Measurements from ENCODE around the gene AGPAT1.
"Not testable (repeated sequence)": the region's sequence is repeated elsewhere in the genome, so short reads cannot be mapped to it uniquely, and the experiment has no call there.

AGPAT1 gene

DNA sequence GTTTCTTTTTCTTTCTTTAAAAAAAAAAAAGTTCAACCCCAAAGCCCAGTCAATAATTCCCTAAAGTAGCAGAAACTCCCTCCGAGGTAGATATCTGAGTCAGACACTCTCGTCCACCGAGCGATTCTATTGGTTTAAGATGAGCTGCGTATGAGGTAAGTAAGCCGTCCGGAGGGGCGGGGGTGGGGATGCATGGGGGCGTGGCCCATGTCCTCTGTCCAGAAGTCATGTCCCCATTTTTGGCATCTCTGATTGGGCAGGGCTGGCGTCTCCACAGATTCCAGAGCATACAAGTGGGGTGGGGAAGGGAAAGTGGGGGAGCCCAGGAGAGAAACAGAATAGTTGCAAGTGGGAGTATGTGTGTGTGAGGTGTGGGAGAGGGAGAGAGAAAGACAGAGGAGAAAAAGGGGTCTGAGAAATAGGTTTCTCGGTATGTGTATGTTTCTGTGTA, 9.8 kb upstream of the AGPAT1 start:
- DNase-seq, result not testable (repeated sequence)

DNA sequence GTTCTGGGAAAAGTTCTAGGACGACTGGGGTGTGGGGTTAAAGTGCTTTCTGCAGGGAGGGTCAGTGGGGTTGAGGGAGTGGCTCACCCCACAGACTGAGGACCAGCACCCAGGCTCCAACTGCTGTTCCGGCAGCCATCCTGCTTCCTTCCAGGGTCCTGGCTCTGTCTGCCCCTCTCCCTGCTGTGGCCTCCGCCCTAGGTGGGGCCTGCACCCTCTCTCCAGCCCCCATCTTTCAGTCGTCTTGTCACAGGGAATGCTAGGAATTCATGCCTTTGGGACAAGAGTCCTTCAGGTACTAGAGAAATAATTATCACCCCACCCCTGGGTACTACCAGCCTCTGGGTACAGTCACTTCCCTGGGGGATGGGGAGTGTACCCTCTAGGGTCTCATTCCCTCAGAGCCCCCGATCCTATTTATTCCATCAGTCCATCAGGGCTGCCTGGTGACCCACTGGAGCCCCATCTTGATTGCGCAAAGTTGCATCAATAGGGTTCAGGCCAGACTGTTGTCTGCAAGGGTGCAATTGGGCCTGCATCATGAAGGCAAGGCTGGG, 8.3 kb upstream of the AGPAT1 start, which contains the start of gene AGER:
TSS of gene AGER (minus strand) at position 170 of the 557 bp plus-strand sequence. CDS start at position 139, 31 bp downstream.
- DNase-seq, result no peak

DNA sequence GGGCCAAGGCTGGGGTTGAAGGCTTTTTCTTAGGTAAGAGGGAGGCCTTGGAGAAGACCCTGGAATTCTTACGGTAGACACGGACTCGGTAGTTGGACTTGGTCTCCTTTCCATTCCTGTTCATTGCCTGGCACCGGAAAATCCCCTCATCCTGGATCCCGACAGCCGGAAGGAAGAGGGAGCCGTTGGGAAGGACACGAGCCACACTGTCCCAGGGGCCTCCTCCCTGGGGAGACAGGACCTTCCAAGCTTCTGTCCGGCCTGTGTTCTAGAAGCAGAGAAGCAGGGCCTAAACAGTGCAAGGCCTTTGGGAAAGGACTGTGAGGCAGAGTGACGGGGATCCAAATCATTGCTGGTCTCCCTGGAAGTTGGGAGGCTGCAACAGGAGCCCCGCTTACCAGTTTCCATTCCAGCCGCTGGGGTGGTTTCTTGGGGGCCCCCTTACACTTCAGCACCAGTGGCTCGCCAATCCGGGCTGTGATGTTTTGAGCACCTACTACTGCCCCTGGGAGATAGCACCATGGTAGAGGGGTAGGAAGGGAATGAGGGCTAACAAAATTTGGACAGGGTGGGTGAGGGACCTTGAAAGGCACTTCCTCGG, 7.7 kb upstream of the AGPAT1 start:
- DNase-seq, result no peak

DNA sequence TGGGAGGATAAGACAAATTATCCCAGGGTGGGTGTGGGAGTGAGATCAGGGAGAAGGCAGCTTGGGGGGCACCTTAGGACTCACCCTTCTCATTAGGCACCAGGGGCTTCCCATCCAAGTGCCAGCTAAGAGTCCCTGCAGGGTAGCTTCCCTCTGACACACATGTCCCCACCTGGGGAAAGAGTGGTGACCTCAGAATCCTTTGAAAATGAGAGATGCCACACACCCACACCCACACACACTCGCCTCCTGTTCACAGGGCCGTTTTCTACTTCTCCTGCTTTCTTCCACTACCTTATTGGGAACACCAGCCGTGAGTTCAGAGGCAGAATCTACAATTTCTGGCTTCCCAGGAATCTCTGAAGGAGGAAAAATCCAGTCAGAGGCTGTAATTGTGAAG, 7.1 kb upstream of the AGPAT1 start:
- no peak for DNase-seq

DNA sequence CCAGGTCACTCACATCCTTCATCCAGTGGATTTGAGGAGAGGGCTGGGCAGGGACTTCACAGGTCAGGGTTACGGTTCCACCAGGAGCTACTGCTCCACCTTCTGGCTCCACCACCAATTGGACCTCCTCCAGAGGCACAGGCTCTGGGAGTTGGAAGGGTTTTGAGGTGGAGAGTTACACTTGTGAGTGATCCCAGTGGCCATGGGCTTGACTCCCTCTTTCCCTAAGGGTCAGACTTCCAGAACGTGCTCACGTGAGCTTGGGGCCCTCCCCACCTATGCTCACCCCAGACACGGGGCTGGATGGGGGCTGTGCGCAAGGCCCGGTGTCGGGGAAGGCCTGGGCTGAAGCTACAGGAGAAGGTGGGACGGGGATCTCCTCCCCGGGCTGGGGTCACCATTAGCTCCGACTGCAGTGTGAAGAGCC, 6.7 kb upstream of the AGPAT1 start:
- DNase-seq, result no peak

DNA sequence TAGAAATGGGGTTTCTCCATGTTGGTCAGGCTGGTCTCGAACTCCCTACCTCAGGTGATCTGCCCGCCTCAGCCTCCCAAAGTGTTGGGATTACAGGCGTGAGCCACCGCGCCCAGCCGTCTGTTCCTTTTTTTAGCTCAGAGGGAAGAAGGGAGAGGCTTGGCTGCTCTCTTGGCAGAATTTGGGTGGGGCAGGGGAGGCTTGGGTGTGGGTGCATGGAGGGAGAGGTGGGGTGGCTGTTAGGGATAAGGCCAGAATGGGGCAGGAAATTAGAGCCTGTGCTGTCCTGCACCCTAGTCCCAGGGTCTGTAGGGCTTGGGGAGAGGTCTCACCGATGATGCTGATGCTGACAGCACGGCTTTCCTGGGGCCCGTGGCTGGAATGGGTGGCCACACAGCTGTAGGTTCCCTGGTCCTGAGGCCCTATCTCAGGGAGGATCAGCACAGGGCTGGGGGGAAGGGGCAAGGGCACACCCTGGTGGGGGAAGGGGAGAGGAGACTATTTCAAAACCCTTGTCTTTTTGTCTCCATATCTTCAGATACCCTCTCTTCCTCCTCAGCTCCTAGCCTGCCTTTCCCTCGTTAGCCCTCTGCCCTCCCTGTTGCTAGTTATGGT, 6.1 kb upstream of the AGPAT1 start:
- DNase-seq, result no peak

DNA sequence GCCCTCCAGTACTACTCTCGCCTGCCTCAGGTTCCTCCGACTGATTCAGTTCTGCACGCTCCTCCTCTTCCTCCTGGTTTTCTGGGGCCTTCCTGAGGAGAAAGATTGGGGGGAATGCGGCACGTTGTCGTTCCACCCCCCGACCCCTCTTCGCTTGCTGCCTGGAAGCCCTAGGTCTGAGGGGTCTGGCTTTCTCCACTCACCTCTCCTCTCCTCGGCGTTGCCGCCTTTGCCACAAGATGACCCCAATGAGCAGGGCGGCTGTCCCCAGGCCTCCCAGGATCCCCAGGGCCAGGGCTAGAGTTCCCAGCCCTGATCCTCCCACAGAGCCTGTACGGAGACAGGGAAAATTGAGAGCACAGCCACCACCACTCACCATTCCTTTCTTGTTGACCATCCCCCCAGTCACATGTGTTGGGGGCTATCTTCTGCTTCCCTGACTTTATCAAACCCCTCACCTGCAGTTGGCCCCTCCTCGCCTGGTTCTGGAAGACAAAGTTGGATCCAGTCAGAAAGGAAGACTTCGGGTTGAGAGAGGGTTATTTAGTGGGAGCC, 5.3 kb upstream of the AGPAT1 start:
- DNase-seq, result no peak

DNA sequence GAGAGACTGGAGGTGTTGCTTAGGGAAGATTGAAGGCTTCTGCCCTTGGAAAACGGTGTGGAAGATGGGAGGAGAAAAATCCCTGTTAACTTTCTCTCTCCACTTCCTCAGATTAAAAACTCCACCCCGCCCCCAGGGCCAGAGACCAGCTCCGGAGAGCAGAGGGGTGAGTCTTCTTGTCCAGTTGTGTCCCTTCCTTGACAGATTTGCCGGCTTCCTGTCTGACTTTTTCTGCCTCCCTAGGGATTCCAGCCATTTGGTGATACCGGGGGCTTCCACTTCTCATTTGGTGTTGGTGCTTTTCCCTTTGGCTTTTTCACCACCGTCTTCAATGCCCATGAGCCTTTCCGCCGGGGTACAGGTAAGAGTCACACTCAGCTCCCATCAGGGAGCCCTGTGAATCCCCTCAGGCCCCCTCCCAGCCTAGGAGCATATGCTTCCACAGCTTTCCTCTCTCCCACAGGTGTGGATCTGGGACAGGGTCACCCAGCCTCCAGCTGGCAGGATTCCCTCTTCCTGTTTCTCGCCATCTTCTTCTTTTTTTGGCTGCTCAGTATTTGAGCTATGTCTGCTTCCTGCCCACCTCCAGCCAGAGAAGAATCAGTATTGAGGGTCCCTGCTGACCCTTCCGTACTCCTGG, 4.0 kb upstream of the AGPAT1 start:
- DNase-seq, result no peak

DNA sequence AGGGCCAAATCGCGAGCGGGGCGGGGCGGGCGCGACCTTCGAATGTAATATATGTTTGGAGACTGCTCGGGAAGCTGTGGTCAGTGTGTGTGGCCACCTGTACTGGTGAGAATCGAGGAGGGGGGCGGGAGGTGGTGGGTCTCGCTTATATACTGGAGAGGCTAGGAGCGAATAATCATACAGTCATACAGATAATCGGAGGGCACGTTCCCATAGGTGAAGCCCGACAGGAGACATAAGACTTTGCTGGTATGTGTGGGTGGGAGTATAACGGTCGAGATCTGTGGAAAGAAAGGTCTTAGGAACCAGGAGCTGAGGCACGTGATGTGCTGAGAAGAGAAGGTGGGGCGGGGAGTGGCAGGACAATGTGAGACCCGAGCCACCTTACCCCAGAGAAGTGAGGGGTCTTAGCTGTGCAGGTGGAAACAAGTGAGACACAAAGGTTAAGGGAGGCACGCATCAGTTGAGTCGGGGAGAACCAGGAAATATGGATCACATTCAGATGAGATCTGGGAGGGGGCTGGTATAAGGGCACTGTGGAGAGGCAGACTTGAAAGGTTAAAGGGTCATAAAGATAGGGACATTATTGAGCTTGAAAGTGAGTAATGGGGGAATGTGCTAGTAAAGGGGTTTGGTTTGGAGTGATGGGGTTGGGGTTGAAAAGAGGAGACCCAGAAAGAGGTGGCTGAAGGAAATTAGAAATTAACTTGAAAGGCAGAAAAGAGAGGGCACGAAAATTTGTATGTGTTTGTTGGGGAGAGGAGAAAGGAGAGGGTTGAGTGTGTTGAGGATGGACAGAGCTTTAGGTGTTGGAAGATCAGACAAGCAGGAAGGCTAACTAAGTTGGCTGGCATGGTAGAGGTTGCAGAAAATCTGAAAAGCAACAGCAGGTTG, 2.9 kb upstream of the AGPAT1 start:
- DNase-seq, result no peak

DNA sequence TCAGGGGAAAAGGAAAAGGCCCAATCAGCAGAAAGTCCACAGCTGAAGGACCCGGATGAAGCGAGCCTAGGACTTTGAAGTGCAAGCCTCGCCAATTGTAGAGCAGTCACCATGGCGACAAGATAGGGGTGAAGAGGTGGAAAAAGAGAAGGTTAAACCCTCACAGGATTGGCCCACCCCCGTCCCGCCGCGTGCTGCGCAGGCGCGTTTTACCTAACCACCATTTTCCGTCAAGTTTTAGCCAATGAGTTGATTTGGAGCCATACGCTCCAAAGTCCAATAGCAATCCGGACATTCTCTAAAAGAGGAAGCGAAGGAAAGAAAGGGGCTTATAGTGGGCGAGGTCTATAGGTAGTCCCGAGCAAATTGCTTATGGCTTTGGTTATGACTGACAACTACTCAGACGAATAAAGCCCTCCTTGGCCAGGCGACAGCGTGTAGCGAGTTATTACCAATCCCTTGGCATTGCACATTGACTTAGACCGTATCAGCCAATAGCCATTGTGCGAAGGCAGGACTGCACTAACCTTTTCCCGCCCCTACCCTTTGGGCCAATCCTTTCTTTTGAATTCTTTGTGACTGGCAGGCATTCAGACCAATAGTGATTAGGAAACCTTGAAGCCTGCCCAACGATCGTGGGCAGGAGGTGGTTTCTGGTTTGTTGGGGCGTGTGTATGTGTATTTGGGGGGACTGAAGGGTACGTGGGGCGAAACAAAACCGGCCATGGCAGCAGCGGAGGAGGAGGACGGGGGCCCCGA, 2.1 kb upstream of the AGPAT1 start, which contains the start of gene RNF5:
TSS of gene RNF5 (plus strand) at position 618 of the 759 bp plus-strand sequence. CDS start at position 725, 107 bp downstream.
- DNase-seq, result peak; percentile 91

DNA sequence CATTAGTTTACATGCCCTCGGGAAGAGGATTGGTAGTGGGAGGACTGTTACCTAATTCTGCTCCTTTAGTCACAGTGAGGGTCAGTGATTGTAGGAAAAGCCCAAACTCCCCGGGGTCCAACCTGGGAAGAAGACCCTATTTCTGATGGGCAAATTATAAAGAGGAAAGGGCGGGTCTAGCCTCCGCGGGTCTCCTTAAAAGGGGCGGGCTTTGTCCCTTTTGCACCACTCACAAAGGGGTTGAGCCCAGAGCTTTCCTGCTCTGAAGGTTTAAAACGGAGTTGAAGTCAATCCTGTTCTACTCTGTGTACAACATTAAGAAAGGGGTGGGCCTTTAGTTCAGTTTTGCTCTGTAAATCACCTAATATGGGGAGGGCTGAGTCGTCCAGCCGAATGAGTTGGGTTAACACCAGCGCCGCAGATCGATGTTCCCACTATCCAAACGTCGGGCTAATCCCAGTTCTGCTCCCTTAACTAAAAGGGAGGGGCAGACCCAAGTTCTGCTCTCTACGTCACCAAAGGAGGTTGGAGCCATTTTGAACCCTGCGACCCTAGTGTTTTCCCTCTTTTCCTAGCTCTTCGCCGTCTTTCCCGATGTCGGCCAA, 1.4 kb upstream of the AGPAT1 start:
- DNase-seq, result no peak

DNA sequence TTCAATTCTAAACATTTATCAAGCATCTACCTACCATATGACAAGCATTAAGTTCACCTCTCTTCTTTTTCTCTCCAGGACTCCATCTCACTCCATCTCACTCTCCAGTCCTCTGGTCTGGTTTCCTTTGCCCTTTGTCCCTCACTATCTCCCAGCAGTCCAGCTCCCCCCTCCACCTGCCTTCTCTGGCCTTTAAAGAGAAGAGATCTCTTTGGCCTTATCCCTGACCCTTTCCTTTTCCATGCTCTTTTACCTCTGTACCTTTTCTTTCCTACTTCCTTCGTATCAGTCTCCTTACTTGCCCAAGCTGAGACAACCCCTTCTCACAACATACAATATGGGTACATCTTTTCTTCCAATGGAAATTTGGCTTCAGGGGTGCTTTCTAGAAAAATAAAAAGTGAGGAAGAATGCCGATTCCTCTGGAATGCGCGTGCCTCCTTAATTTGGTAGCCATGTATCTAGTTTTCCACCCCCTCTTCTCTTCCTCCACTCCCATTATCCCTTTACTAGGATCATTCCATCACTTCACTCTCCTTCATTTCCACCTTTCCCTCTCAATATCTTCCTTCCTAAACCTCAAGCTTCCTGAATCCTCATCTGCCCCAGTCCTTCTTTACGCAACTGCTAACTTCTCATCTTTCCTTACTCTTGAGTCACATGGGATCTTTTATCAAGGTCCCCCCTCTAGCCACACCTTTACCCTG, 745 bp upstream of the AGPAT1 start:
- DNase-seq, result no peak

DNA sequence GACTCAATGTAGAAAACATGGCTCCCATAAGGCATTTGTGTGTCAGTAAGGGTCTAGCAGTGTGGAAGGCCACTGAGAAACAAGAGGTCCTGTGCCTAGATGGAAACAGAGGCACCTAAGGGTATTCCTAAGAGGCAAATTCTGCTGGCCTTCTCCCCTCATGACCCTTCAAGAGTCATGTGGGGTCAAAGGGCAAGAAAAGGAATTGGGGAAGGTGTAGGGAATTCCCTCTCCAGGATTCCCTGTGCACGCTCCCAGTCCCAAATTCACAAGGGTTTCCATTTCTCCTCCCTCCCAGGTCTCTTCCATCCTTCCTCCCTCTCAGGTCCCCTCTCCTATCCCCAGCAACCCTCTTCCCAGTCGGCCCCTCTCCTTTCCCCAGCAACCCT, 568 bp downstream of the AGPAT1 start:
- no peak for DNase-seq

DNA sequence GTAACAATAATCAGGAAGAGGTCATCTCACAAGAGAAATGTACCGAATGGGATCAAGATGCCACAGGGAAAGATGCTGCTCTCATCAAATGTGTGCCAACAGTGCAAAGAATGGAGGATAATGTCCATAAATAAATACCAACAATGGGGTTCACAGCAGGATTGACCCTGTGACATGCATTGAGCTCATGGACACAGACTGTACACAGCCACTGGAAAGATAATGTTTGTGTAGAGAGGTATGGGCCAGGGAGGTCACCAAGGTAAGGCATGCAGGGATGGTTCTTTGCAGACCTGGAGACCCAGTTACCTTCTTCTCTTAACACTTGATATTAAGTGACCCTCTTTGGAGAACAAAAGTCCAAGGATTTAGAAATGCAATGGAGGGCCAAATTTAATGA, 1.5 kb downstream of the AGPAT1 start:
- no peak for DNase-seq

DNA sequence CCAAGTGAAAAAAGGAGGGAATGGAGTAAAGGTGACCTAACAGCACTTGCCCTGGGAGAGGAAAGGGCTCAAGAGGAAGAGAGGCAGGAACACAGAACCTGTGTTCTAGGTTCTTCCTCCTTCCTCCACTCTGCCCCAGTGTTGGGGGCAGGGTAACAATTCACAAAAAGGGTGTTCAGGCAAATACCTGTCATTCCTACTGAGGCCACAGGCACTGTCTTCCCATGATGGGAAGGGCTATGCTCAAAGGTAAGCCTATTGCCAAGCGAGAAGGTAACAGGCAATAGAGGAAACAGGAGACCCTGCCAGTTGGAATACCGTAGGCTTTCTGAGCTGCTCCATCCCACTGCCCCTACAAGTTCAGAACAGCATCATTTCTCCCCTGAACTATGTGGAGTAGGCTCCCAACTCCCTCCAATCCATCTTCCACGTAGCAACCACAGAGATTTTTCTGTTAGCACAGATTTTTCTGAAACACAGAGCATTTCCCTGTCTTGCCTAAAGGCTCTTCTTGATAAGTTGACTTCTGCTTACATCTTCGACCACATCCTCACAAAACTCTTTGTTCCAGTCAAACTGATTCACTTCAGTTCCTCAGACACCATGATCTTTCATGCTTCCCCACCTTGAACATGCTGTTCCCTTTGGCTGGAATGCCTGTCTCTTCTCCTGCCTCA, 2.7 kb downstream of the AGPAT1 start:
- no peak for DNase-seq

DNA sequence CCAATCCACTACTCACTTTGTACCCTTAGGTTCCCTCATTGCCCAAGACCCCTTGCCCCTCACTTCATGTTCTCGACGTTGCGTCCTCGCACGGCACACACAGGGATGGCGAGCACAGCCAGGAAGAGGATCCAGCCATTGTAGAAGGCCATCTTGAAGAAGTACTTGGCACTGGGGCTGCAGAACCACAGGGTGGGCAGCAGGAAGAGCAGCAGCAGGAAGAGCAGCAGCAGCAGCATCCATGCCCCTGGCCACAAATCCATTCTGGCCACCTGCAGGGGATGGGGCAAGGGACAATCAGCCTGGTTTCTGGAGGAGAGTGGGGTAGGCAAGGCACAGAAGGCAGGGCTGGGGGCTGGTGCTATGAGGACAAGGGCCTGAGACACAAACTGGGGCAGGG, 4.7 kb downstream of the AGPAT1 start:
- DNase-seq, result no peak

DNA sequence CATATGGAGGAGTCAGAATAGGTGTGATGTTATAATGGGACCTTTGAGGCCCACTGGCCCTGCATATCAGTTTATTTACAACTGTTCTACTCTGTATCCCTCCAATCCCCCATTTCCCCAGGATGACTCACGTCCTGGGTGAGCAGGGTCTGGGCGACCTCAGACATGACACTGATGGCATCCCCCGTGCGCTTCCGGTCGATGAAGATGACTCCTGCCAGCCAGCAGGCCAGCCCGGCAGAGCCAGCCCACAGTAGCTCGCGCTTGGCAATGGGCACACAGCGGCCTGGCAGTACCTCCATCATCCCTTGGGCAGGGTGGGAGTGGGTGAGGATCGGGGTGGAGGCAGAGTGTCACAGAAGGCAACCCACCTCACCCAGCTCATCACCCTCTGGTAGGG, 5.6 kb downstream of the AGPAT1 start:
- DNase-seq, result no peak

DNA sequence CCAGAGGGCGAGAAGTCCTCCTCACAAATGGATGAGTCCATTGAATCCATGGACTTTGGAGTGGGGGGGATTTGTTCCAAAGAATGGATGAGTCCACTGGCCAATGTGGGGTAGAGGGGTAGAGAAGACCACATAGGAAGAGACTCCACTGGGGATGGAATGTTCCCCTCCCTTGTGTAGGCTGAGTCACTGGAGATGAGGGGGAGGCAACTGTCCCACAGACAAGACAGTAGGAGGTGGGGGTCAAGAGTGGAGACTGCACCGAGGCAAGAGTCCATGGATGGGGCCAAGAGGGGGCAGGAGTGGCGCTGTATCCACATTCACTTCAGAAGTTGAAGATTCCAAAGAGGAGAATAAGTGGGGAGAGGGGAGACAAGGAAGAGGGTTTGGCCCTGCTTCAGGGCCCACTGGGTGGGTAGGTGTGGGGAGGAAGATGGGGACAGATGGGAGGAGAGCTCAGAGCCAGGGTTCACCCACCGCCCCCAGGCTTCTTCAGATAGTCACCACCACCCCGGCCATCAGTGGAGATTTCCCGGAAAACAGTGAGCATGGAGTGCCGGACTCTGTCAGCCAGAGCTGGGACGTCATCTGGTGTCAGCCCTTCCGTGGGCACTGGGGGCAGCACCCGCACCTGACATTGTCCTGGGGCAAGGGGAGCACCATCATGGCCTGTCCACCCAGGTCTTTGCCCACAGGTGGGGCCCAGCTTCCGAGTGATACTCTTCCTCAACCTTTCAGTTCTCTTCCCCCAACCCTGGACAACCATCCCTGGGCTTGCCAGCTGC, 6.9 kb downstream of the AGPAT1 start:
- no peak for DNase-seq

DNA sequence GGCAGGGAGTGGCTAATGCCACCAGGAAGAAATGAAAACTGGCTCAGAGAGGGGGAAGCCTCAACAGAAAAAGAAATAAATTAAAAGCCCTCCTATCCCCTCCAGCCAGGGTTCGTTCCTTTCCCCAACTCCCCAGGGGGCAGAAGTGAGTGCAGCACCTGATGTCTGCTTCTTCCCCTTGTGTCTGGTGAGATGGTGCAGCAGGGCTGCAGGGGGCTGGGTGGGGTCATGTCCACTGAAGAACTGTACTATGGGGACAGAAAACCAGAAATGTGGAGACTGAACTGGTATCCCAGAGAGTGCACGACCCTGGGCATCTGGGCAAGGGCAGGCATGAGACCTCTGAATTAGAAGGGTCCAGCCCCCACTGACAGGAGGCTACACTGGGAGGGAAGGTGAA, 7.5 kb downstream of the AGPAT1 start:
- no peak for DNase-seq
